D341Med (cell line): ENCODE data around the gene B4GALNT3.

Experiments
- DNase-seq: peaks from one replicate; pipeline ENCODE4 v3.0.0; 2012; ENCODE audit warnings: low spot score

Gene B4GALNT3

GRCh38 chr12:509500-509899 is 49.8 kb downstream of the B4GALNT3 start:
- no peak for DNase-seq

- no peak for DNase-seq
Measured at GRCh38 chr12:510071-510825, 50.5 kb downstream of the B4GALNT3 start.

GRCh38 chr12:512933-513332 is 53.2 kb downstream of the B4GALNT3 start:
- no peak for DNase-seq

- DNase-seq: no peak
Measured at GRCh38 chr12:513446-513845, 53.7 kb downstream of the B4GALNT3 start.

GRCh38 chr12:517538-517937 is 57.8 kb downstream of the B4GALNT3 start:
- no peak for DNase-seq

GRCh38 chr12:520119-520518 is 60.4 kb downstream of the B4GALNT3 start:
- DNase-seq: no peak

- no peak for DNase-seq
Measured at GRCh38 chr12:522692-523378, 63.1 kb downstream of the B4GALNT3 start.

- no peak for DNase-seq
Measured at GRCh38 chr12:524167-524951, 64.6 kb downstream of the B4GALNT3 start.

GRCh38 chr12:526089-526488 is 66.3 kb downstream of the B4GALNT3 start:
- no peak for DNase-seq

GRCh38 chr12:527241-527640 is 67.5 kb downstream of the B4GALNT3 start:
- no peak for DNase-seq

GRCh38 chr12:527729-528128 is 68.0 kb downstream of the B4GALNT3 start:
- DNase-seq: no peak

GRCh38 chr12:530308-530707 is 70.6 kb downstream of the B4GALNT3 start:
- DNase-seq: no peak

GRCh38 chr12:530821-531220 is 71.1 kb downstream of the B4GALNT3 start:
- no peak for DNase-seq

- DNase-seq: no peak
Measured at GRCh38 chr12:531951-532585, 72.3 kb downstream of the B4GALNT3 start.

GRCh38 chr12:532908-533565 is 73.3 kb downstream of the B4GALNT3 start:
- DNase-seq: no peak

- DNase-seq: no peak
Measured at GRCh38 chr12:533718-534117, 74.0 kb downstream of the B4GALNT3 start.

- no peak for DNase-seq
Measured at GRCh38 chr12:534216-534615, 74.5 kb downstream of the B4GALNT3 start.

GRCh38 chr12:535396-535795 is 75.7 kb downstream of the B4GALNT3 start:
- no peak for DNase-seq

- no peak for DNase-seq
Measured at GRCh38 chr12:536751-537245, 77.1 kb downstream of the B4GALNT3 start.

- DNase-seq: no peak
Measured at GRCh38 chr12:537772-538171, 78.0 kb downstream of the B4GALNT3 start.

GRCh38 chr12:538731-539539 is 79.2 kb downstream of the B4GALNT3 start:
- DNase-seq: no peak
